ENCODE results near the gene GTPBP6.

The GTPBP6 gene

GRCh38 chrX:318739-319578 is at the start of gene GTPBP6:
GTPBP6 (minus strand) TSS chrX:318796; CDS start chrX:318787, 9 bp downstream.
- DNase-seq: peak; percentile 100

GRCh38 chrX:367866-368265 is 49.3 kb upstream of the GTPBP6 start:
- no peak for DNase-seq

- DNase-seq: no peak
These were observed 48.8 kb upstream of the GTPBP6 start for GRCh38 chrX:367349-367748.

GRCh38 chrX:363621-364375 is 45.2 kb upstream of the GTPBP6 start:
- no peak for DNase-seq

GRCh38 chrX:362937-363620 is 44.5 kb upstream of the GTPBP6 start:
- DNase-seq: no peak

GRCh38 chrX:362351-362750 is 43.8 kb upstream of the GTPBP6 start:
- DNase-seq: no peak

- DNase-seq: no peak
These were observed 42.9 kb upstream of the GTPBP6 start for GRCh38 chrX:361231-362145.

- no peak for DNase-seq
These were observed 42.0 kb upstream of the GTPBP6 start for GRCh38 chrX:360496-361150.

- no peak for DNase-seq
These were observed 40.1 kb upstream of the GTPBP6 start for GRCh38 chrX:358651-359143.

- DNase-seq: peak; percentile 48
These were observed 39.3 kb upstream of the GTPBP6 start for GRCh38 chrX:357693-358471.

- DNase-seq: no peak
These were observed 38.6 kb upstream of the GTPBP6 start for GRCh38 chrX:357035-357692.

- DNase-seq: no peak
These were observed 37.9 kb upstream of the GTPBP6 start for GRCh38 chrX:356385-357034.

- no peak for DNase-seq
These were observed 36.9 kb upstream of the GTPBP6 start for GRCh38 chrX:355329-356050.

GRCh38 chrX:353566-354535 is 35.3 kb upstream of the GTPBP6 start:
- DNase-seq: no peak

GRCh38 chrX:352582-353314 is 34.2 kb upstream of the GTPBP6 start:
- no peak for DNase-seq

- no peak for DNase-seq
These were observed 33.6 kb upstream of the GTPBP6 start for GRCh38 chrX:352181-352580.

- no peak for DNase-seq
These were observed 33.1 kb upstream of the GTPBP6 start for GRCh38 chrX:351736-352135.

Data from CD4-positive, alpha-beta T cell treated with Interferon gamma for 1 hour (primary cell).